A549 treated with GW870086 at 1 μM for 4 hours (cell line): ENCODE measurements around the gene ZMYND8. TPM values are rescaled to one million over a fixed set of nuclear protein-coding genes. Genes with fewer than 3 reads are reported as not detected.

Experiments used
- total RNA-seq: library from RNA; stranded (reverse); fragments of 200-300 nt; extraction: Qiagen RNA extraction; gene quantifications from 5 replicates; pipeline ENCODE4 v1.2.3, GENCODE V29; 2022; ENCODE audit warnings: low read depth

Gene ZMYND8
- 11.2 to 13.0 TPM (median 12.2 TPM) in 5 replicates for total RNA-seq

GRCh38 chr20:47356526-47357295, at the start of gene ZMYND8:
TSS of gene ZMYND8 (minus strand) at chr20:47356699. CDS start at chr20:47356670, 29 bp downstream.

Other genes starting within 250 kb of the ZMYND8 start
- gene NCOA3, start 145.2 kb upstream of the ZMYND8 start, total RNA-seq = 30.3 to 45.4 TPM (median 42.9 TPM) in 5 replicates